Dedifferentiated amniotic fluid mesenchymal stem cell (primary cell): ENCODE results near the gene DDX3X.
"Not testable (repeated sequence)": the region's sequence is repeated elsewhere in the genome, so short reads cannot be mapped to it uniquely, and the experiment has no call there.

Experiments
- DNase-seq: peaks from one replicate; pipeline ENCODE4 v3.0.0-alpha.2; 2016; ENCODE audit errors: extremely low spot score

DDX3X gene

GRCh38 chrX:41371575-41371974 is 37.6 kb downstream of the DDX3X start:
- DNase-seq, result not testable (repeated sequence)

- no peak for DNase-seq
Measured at GRCh38 chrX:41373989-41374606, 40.1 kb downstream of the DDX3X start.

GRCh38 chrX:41377624-41378023 is 43.7 kb downstream of the DDX3X start:
- no peak for DNase-seq

- peak; percentile 22 for DNase-seq
Measured at GRCh38 chrX:41381685-41382084, 47.7 kb downstream of the DDX3X start.

- no peak for DNase-seq
Measured at GRCh38 chrX:41382714-41383645, 49.0 kb downstream of the DDX3X start.

- no peak for DNase-seq
Measured at GRCh38 chrX:41384051-41384705, 50.2 kb downstream of the DDX3X start.

- no peak for DNase-seq
Measured at GRCh38 chrX:41386222-41386990, 52.4 kb downstream of the DDX3X start.

- DNase-seq, result no peak
Measured at GRCh38 chrX:41388543-41388942, 54.6 kb downstream of the DDX3X start.

- no peak for DNase-seq
Measured at GRCh38 chrX:41389311-41389888, 55.4 kb downstream of the DDX3X start.

GRCh38 chrX:41390576-41390975 is 56.6 kb downstream of the DDX3X start:
- not testable (repeated sequence) for DNase-seq

GRCh38 chrX:41391606-41392005 is 57.6 kb downstream of the DDX3X start:
- no peak for DNase-seq

GRCh38 chrX:41394293-41394692 is 60.3 kb downstream of the DDX3X start:
- no peak for DNase-seq

- DNase-seq, result no peak
Measured at GRCh38 chrX:41397219-41397618, 63.3 kb downstream of the DDX3X start.

- no peak for DNase-seq
Measured at GRCh38 chrX:41397768-41398167, 63.8 kb downstream of the DDX3X start.

- not testable (repeated sequence) for DNase-seq
Measured at GRCh38 chrX:41402556-41402955, 68.6 kb downstream of the DDX3X start.

- no peak for DNase-seq
Measured at GRCh38 chrX:41405551-41405950, 71.6 kb downstream of the DDX3X start.

- DNase-seq, result no peak
Measured at GRCh38 chrX:41406201-41406600, 72.2 kb downstream of the DDX3X start.

- no peak for DNase-seq
Measured at GRCh38 chrX:41407816-41408215, 73.9 kb downstream of the DDX3X start.

GRCh38 chrX:41408576-41408975 is 74.6 kb downstream of the DDX3X start:
- no peak for DNase-seq

GRCh38 chrX:41409006-41409405 is 75.0 kb downstream of the DDX3X start:
- no peak for DNase-seq

- not testable (repeated sequence) for DNase-seq
Measured at GRCh38 chrX:41411222-41411621, 77.3 kb downstream of the DDX3X start.
